Measurements from ENCODE around the gene CPEB4.
A peak's percentile ranks its signal among the peaks of the same experiment; 100 is the strongest.

CPEB4 gene

GRCh38 chr5:173920866-173921555 lies 32.9 kb downstream of the CPEB4 start:
- Histone ChIP-seq H3K27ac (ENCODE audit: low read depth, low read length) (no peak overlapping the region), H3K4ac (ENCODE audit: low read depth, low read length) (no peak overlapping the region), H3K27me3 (ENCODE audit: insufficient read depth, low read length) (no peaks in the 10 kb centered on the region), H4K91ac (ENCODE audit: low read depth, low read length) (no peak overlapping the region), H2BK120ac (ENCODE audit: insufficient read depth, low read length, poor library complexity) (no peak overlapping the region), H2AFZ (ENCODE audit: insufficient read depth, low read length, poor library complexity) (no peak overlapping the region), H3K79me2 (ENCODE audit: control insufficient read depth, insufficient read depth, low read length, poor library complexity) (no peaks in the 10 kb centered on the region), H4K8ac (ENCODE audit: low read depth, low read length) (no peak overlapping the region), H3K36me3 (ENCODE audit: control insufficient read depth in 1 of 2, insufficient read depth in 2 of 2, low read length in 2 of 2) (peaks cover 3 to 6% of the 10 kb centered on the region in 2 experiments), H2AK5ac (ENCODE audit: low read length) (no peak overlapping the region), H3K4me3 (ENCODE audit: low read depth, low read length) (no peak overlapping the region), H3K9me3 (ENCODE audit: insufficient read depth, low read depth, low read length) (no peaks in the 10 kb centered on the region), H3K23ac (ENCODE audit: low read length) (no peak overlapping the region), H3K18ac (ENCODE audit: low read length) (no peak overlapping the region), H2BK5ac (ENCODE audit: low read depth, low read length, poor library complexity) (no peak overlapping the region), H3K14ac (ENCODE audit: low read length) (no peak overlapping the region), H3K79me1 (ENCODE audit: low read length) (no peaks in the 10 kb centered on the region), H3K4me1 (ENCODE audit: control insufficient read depth in 1 of 2, insufficient read depth in 2 of 2, low read length in 2 of 2) (peaks cover 0 to 3% of the 10 kb centered on the region in 2 experiments), H3K9ac (ENCODE audit: low read length) (no peak overlapping the region), H2BK12ac (ENCODE audit: low read length) (no peak overlapping the region), H4K12ac (ENCODE audit: low read depth, low read length) (no peak overlapping the region), H3K4me2 (ENCODE audit: low read length) (no peak overlapping the region)
- DNase-seq = no peak
- WGBS (ENCODE audit: extremely low coverage, insufficient coverage, insufficient read length) = no CpG with 5 or more reads among the region's 3 CpGs

GRCh38 chr5:173922527-173922926 lies 34.4 kb downstream of the CPEB4 start:
- no peak for DNase-seq
- no peaks in the 10 kb centered on the region for H3K79me1 ChIP-seq (ENCODE audit: low read length)
- no peak overlapping the region for H2AK5ac ChIP-seq (ENCODE audit: low read length)
- H3K4me3 ChIP-seq (ENCODE audit: low read depth, low read length) = no peak overlapping the region
- H3K18ac ChIP-seq (ENCODE audit: low read length) = no peak overlapping the region
- no peak overlapping the region for H3K14ac ChIP-seq (ENCODE audit: low read length)
- no peak overlapping the region for H3K9ac ChIP-seq (ENCODE audit: low read length)
- no peak overlapping the region for H4K91ac ChIP-seq (ENCODE audit: low read depth, low read length)
- no peak overlapping the region for H3K23ac ChIP-seq (ENCODE audit: low read length)
- no peak overlapping the region for H3K4ac ChIP-seq (ENCODE audit: low read depth, low read length)
- H2BK12ac ChIP-seq (ENCODE audit: low read length) = no peak overlapping the region
- peaks cover 3 to 6% of the 10 kb centered on the region in 2 experiments for H3K36me3 ChIP-seq (ENCODE audit: control insufficient read depth in 1 of 2, insufficient read depth in 2 of 2, low read length in 2 of 2)
- H3K27ac ChIP-seq (ENCODE audit: low read depth, low read length) = no peak overlapping the region
- no peak overlapping the region for H3K4me2 ChIP-seq (ENCODE audit: low read length)
- H2BK120ac ChIP-seq (ENCODE audit: insufficient read depth, low read length, poor library complexity) = no peak overlapping the region
- no peaks in the 10 kb centered on the region for H3K9me3 ChIP-seq (ENCODE audit: insufficient read depth, low read depth, low read length)
- no peaks in the 10 kb centered on the region for H3K79me2 ChIP-seq (ENCODE audit: control insufficient read depth, insufficient read depth, low read length, poor library complexity)
- H2BK5ac ChIP-seq (ENCODE audit: low read depth, low read length, poor library complexity) = no peak overlapping the region
- no CpG with 5 or more reads among the region's 2 CpGs for WGBS (ENCODE audit: extremely low coverage, insufficient coverage, insufficient read length)
- no peak overlapping the region for H2AFZ ChIP-seq (ENCODE audit: insufficient read depth, low read length, poor library complexity)
- peaks cover 0 to 5% of the 10 kb centered on the region in 2 experiments for H3K4me1 ChIP-seq (ENCODE audit: control insufficient read depth in 1 of 2, insufficient read depth in 2 of 2, low read length in 2 of 2)
- H4K12ac ChIP-seq (ENCODE audit: low read depth, low read length) = no peak overlapping the region
- no peak overlapping the region for H4K8ac ChIP-seq (ENCODE audit: low read depth, low read length)
- H3K27me3 ChIP-seq (ENCODE audit: insufficient read depth, low read length) = no peaks in the 10 kb centered on the region

GRCh38 chr5:173923218-173924095 lies 35.3 kb downstream of the CPEB4 start:
- Histone ChIP-seq H3K9me3 (ENCODE audit: insufficient read depth, low read depth, low read length) (no peaks in the 10 kb centered on the region), H3K79me1 (ENCODE audit: low read length) (no peaks in the 10 kb centered on the region), H3K18ac (ENCODE audit: low read length) (no peak overlapping the region), H4K91ac (ENCODE audit: low read depth, low read length) (no peak overlapping the region), H2BK5ac (ENCODE audit: low read depth, low read length, poor library complexity) (no peak overlapping the region), H3K79me2 (ENCODE audit: control insufficient read depth, insufficient read depth, low read length, poor library complexity) (no peaks in the 10 kb centered on the region), H3K4ac (ENCODE audit: low read depth, low read length) (no peak overlapping the region), H3K4me2 (ENCODE audit: low read length) (no peak overlapping the region), H3K27ac (ENCODE audit: low read depth, low read length) (no peak overlapping the region), H3K4me3 (ENCODE audit: low read depth, low read length) (no peak overlapping the region), H3K27me3 (ENCODE audit: insufficient read depth, low read length) (no peaks in the 10 kb centered on the region), H4K8ac (ENCODE audit: low read depth, low read length) (no peak overlapping the region), H3K14ac (ENCODE audit: low read length) (no peak overlapping the region), H4K12ac (ENCODE audit: low read depth, low read length) (no peak overlapping the region), H2BK12ac (ENCODE audit: low read length) (no peak overlapping the region), H2AK5ac (ENCODE audit: low read length) (no peak overlapping the region), H3K36me3 (ENCODE audit: control insufficient read depth in 1 of 2, insufficient read depth in 2 of 2, low read length in 2 of 2) (peaks cover 3 to 6% of the 10 kb centered on the region in 2 experiments), H2AFZ (ENCODE audit: insufficient read depth, low read length, poor library complexity) (no peak overlapping the region), H2BK120ac (ENCODE audit: insufficient read depth, low read length, poor library complexity) (no peak overlapping the region), H3K4me1 (ENCODE audit: control insufficient read depth in 1 of 2, insufficient read depth in 2 of 2, low read length in 2 of 2) (peaks cover 0 to 5% of the 10 kb centered on the region in 2 experiments), H3K23ac (ENCODE audit: low read length) (no peak overlapping the region), H3K9ac (ENCODE audit: low read length) (no peak overlapping the region)
- peak in 1 of 2 donors; percentile 25 for DNase-seq
- WGBS (ENCODE audit: extremely low coverage, insufficient coverage, insufficient read length) = no CpG with 5 or more reads among the region's 3 CpGs

- no peaks in the 10 kb centered on the region for H3K27me3 ChIP-seq (ENCODE audit: insufficient read depth, low read length)
- no peak overlapping the region for H3K18ac ChIP-seq (ENCODE audit: low read length)
- no peaks in the 10 kb centered on the region for H3K79me1 ChIP-seq (ENCODE audit: low read length)
- H3K4me1 ChIP-seq (ENCODE audit: control insufficient read depth in 1 of 2, insufficient read depth in 2 of 2, low read length in 2 of 2) = peaks cover 0 to 2% of the 10 kb centered on the region in 2 experiments
- no peak overlapping the region for H3K27ac ChIP-seq (ENCODE audit: low read depth, low read length)
- H3K79me2 ChIP-seq (ENCODE audit: control insufficient read depth, insufficient read depth, low read length, poor library complexity) = no peaks in the 10 kb centered on the region
- H2AFZ ChIP-seq (ENCODE audit: insufficient read depth, low read length, poor library complexity) = no peak overlapping the region
- H3K14ac ChIP-seq (ENCODE audit: low read length) = no peak overlapping the region
- H2BK5ac ChIP-seq (ENCODE audit: low read depth, low read length, poor library complexity) = no peak overlapping the region
- H4K8ac ChIP-seq (ENCODE audit: low read depth, low read length) = no peak overlapping the region
- no peak overlapping the region for H3K4ac ChIP-seq (ENCODE audit: low read depth, low read length)
- no peak overlapping the region for H3K4me2 ChIP-seq (ENCODE audit: low read length)
- no peaks in the 10 kb centered on the region for H3K9me3 ChIP-seq (ENCODE audit: insufficient read depth, low read depth, low read length)
- H2AK5ac ChIP-seq (ENCODE audit: low read length) = no peak overlapping the region
- H3K23ac ChIP-seq (ENCODE audit: low read length) = no peak overlapping the region
- H3K9ac ChIP-seq (ENCODE audit: low read length) = no peak overlapping the region
- peak overlapping the region; percentile 20 for H2BK120ac ChIP-seq (ENCODE audit: insufficient read depth, low read length, poor library complexity)
- DNase-seq = no peak
- H4K91ac ChIP-seq (ENCODE audit: low read depth, low read length) = no peak overlapping the region
- H2BK12ac ChIP-seq (ENCODE audit: low read length) = no peak overlapping the region
- H4K12ac ChIP-seq (ENCODE audit: low read depth, low read length) = no peak overlapping the region
- H3K36me3 ChIP-seq (ENCODE audit: control insufficient read depth in 1 of 2, insufficient read depth in 2 of 2, low read length in 2 of 2) = peaks cover 5 to 6% of the 10 kb centered on the region in 2 experiments
- H3K4me3 ChIP-seq (ENCODE audit: low read depth, low read length) = no peak overlapping the region
These were observed 36.8 kb downstream of the CPEB4 start for GRCh38 chr5:173924899-173925298.
